Measurements from ENCODE around the gene GAREM1.

Gene GAREM1

GRCh38 chr18:32328974-32329373, 141.7 kb downstream of the GAREM1 start:
- H3K79me2 ChIP-seq (ENCODE audit: control insufficient read depth, insufficient read depth, low read length, unreplicated experiment), result no peaks in the 10 kb centered on the region
- H3K36me3 ChIP-seq (ENCODE audit: insufficient read depth, low read length), result no peaks in the 10 kb centered on the region
- peak overlapping the region; percentile 58; the same call in 1 of the 2 replicates for H3K27ac ChIP-seq (ENCODE audit: low read depth, low read length)
- no peak overlapping the region for H2AFZ ChIP-seq (ENCODE audit: low read length, unreplicated experiment)
- no peak overlapping the region for H3K4me3 ChIP-seq (ENCODE audit: low read depth, low read length)
- H3K27me3 ChIP-seq (ENCODE audit: insufficient read depth, low read length), result no peaks in the 10 kb centered on the region
- peaks cover 21% of the 10 kb centered on the region for H3K4me1 ChIP-seq (ENCODE audit: control insufficient read depth, insufficient read depth, low read length, unreplicated experiment)

- Histone ChIP-seq H2AFZ (ENCODE audit: low read length, unreplicated experiment) (no peak overlapping the region), H3K27me3 (ENCODE audit: insufficient read depth, low read length) (no peaks in the 10 kb centered on the region), H3K4me1 (ENCODE audit: control insufficient read depth, insufficient read depth, low read length, unreplicated experiment) (peaks cover 21% of the 10 kb centered on the region), H3K79me2 (ENCODE audit: control insufficient read depth, insufficient read depth, low read length, unreplicated experiment) (no peaks in the 10 kb centered on the region), H3K4me3 (ENCODE audit: low read depth, low read length) (no peak overlapping the region), H3K27ac (ENCODE audit: low read depth, low read length) (peak overlapping the region; percentile 58), H3K36me3 (ENCODE audit: insufficient read depth, low read length) (no peaks in the 10 kb centered on the region)
Observed at GRCh38 chr18:32328379-32328778, 142.3 kb downstream of the GAREM1 start.

GRCh38 chr18:32326450-32327308, 144.0 kb downstream of the GAREM1 start:
- Histone ChIP-seq H3K4me3 (ENCODE audit: low read depth, low read length) (no peak overlapping the region), H3K36me3 (ENCODE audit: insufficient read depth, low read length) (no peaks in the 10 kb centered on the region), H3K27me3 (ENCODE audit: insufficient read depth, low read length) (no peaks in the 10 kb centered on the region), H3K79me2 (ENCODE audit: control insufficient read depth, insufficient read depth, low read length, unreplicated experiment) (no peaks in the 10 kb centered on the region), H2AFZ (ENCODE audit: low read length, unreplicated experiment) (no peak overlapping the region), H3K4me1 (ENCODE audit: control insufficient read depth, insufficient read depth, low read length, unreplicated experiment) (peaks cover 21% of the 10 kb centered on the region), H3K27ac (ENCODE audit: low read depth, low read length) (no peak overlapping the region)

GRCh38 chr18:32324181-32324580, 146.5 kb downstream of the GAREM1 start:
- H2AFZ ChIP-seq (ENCODE audit: low read length, unreplicated experiment), result no peak overlapping the region
- peaks cover 21% of the 10 kb centered on the region for H3K4me1 ChIP-seq (ENCODE audit: control insufficient read depth, insufficient read depth, low read length, unreplicated experiment)
- H3K27me3 ChIP-seq (ENCODE audit: insufficient read depth, low read length), result no peaks in the 10 kb centered on the region
- no peaks in the 10 kb centered on the region for H3K36me3 ChIP-seq (ENCODE audit: insufficient read depth, low read length)
- H3K27ac ChIP-seq (ENCODE audit: low read depth, low read length), result no peak overlapping the region
- H3K79me2 ChIP-seq (ENCODE audit: control insufficient read depth, insufficient read depth, low read length, unreplicated experiment), result no peaks in the 10 kb centered on the region
- no peak overlapping the region for H3K4me3 ChIP-seq (ENCODE audit: low read depth, low read length)

GRCh38 chr18:32321826-32322225, 148.9 kb downstream of the GAREM1 start:
- no peaks in the 10 kb centered on the region for H3K36me3 ChIP-seq (ENCODE audit: insufficient read depth, low read length)
- no peak overlapping the region for H2AFZ ChIP-seq (ENCODE audit: low read length, unreplicated experiment)
- H3K27ac ChIP-seq (ENCODE audit: low read depth, low read length), result no peak overlapping the region
- H3K27me3 ChIP-seq (ENCODE audit: insufficient read depth, low read length), result no peaks in the 10 kb centered on the region
- H3K79me2 ChIP-seq (ENCODE audit: control insufficient read depth, insufficient read depth, low read length, unreplicated experiment), result no peaks in the 10 kb centered on the region
- peaks cover 22% of the 10 kb centered on the region for H3K4me1 ChIP-seq (ENCODE audit: control insufficient read depth, insufficient read depth, low read length, unreplicated experiment)
- no peak overlapping the region for H3K4me3 ChIP-seq (ENCODE audit: low read depth, low read length)

GRCh38 chr18:32319084-32319483, 151.6 kb downstream of the GAREM1 start:
- Histone ChIP-seq H3K79me2 (ENCODE audit: control insufficient read depth, insufficient read depth, low read length, unreplicated experiment) (no peaks in the 10 kb centered on the region), H3K4me3 (ENCODE audit: low read depth, low read length) (no peak overlapping the region), H3K27me3 (ENCODE audit: insufficient read depth, low read length) (no peaks in the 10 kb centered on the region), H2AFZ (ENCODE audit: low read length, unreplicated experiment) (no peak overlapping the region), H3K27ac (ENCODE audit: low read depth, low read length) (no peak overlapping the region), H3K36me3 (ENCODE audit: insufficient read depth, low read length) (no peaks in the 10 kb centered on the region), H3K4me1 (ENCODE audit: control insufficient read depth, insufficient read depth, low read length, unreplicated experiment) (peaks cover 32% of the 10 kb centered on the region)

GRCh38 chr18:32318581-32318980, 152.1 kb downstream of the GAREM1 start:
- Histone ChIP-seq H3K27me3 (ENCODE audit: insufficient read depth, low read length) (no peaks in the 10 kb centered on the region), H3K4me3 (ENCODE audit: low read depth, low read length) (no peak overlapping the region), H2AFZ (ENCODE audit: low read length, unreplicated experiment) (no peak overlapping the region), H3K36me3 (ENCODE audit: insufficient read depth, low read length) (no peaks in the 10 kb centered on the region), H3K79me2 (ENCODE audit: control insufficient read depth, insufficient read depth, low read length, unreplicated experiment) (no peaks in the 10 kb centered on the region), H3K27ac (ENCODE audit: low read depth, low read length) (peak overlapping the region; percentile 95), H3K4me1 (ENCODE audit: control insufficient read depth, insufficient read depth, low read length, unreplicated experiment) (peaks cover 32% of the 10 kb centered on the region)

- H3K4me3 ChIP-seq (ENCODE audit: low read depth, low read length), result peak overlapping the region; percentile 49
- no peaks in the 10 kb centered on the region for H3K36me3 ChIP-seq (ENCODE audit: insufficient read depth, low read length)
- H2AFZ ChIP-seq (ENCODE audit: low read length, unreplicated experiment), result peak overlapping the region; percentile 76
- H3K27ac ChIP-seq (ENCODE audit: low read depth, low read length), result peak overlapping the region; percentile 95
- peaks cover 32% of the 10 kb centered on the region for H3K4me1 ChIP-seq (ENCODE audit: control insufficient read depth, insufficient read depth, low read length, unreplicated experiment)
- H3K27me3 ChIP-seq (ENCODE audit: insufficient read depth, low read length), result no peaks in the 10 kb centered on the region
- H3K79me2 ChIP-seq (ENCODE audit: control insufficient read depth, insufficient read depth, low read length, unreplicated experiment), result no peaks in the 10 kb centered on the region
Observed at GRCh38 chr18:32317651-32318050, 153.0 kb downstream of the GAREM1 start.

- no peaks in the 10 kb centered on the region for H3K27me3 ChIP-seq (ENCODE audit: insufficient read depth, low read length)
- H3K4me3 ChIP-seq (ENCODE audit: low read depth, low read length), result no peak overlapping the region
- H3K79me2 ChIP-seq (ENCODE audit: control insufficient read depth, insufficient read depth, low read length, unreplicated experiment), result no peaks in the 10 kb centered on the region
- H3K4me1 ChIP-seq (ENCODE audit: control insufficient read depth, insufficient read depth, low read length, unreplicated experiment), result peaks cover 33% of the 10 kb centered on the region
- H3K27ac ChIP-seq (ENCODE audit: low read depth, low read length), result peak overlapping the region; percentile 95
- no peak overlapping the region for H2AFZ ChIP-seq (ENCODE audit: low read length, unreplicated experiment)
- H3K36me3 ChIP-seq (ENCODE audit: insufficient read depth, low read length), result no peaks in the 10 kb centered on the region
Observed at GRCh38 chr18:32315881-32316280, 154.8 kb downstream of the GAREM1 start.

- H3K27me3 ChIP-seq (ENCODE audit: insufficient read depth, low read length), result no peaks in the 10 kb centered on the region
- peaks cover 17% of the 10 kb centered on the region for H3K4me1 ChIP-seq (ENCODE audit: control insufficient read depth, insufficient read depth, low read length, unreplicated experiment)
- no peaks in the 10 kb centered on the region for H3K79me2 ChIP-seq (ENCODE audit: control insufficient read depth, insufficient read depth, low read length, unreplicated experiment)
- no peak overlapping the region for H2AFZ ChIP-seq (ENCODE audit: low read length, unreplicated experiment)
- peak overlapping the region; percentile 77 for H3K27ac ChIP-seq (ENCODE audit: low read depth, low read length)
- no peaks in the 10 kb centered on the region for H3K36me3 ChIP-seq (ENCODE audit: insufficient read depth, low read length)
- H3K4me3 ChIP-seq (ENCODE audit: low read depth, low read length), result no peak overlapping the region
Observed at GRCh38 chr18:32310774-32311173, 159.9 kb downstream of the GAREM1 start.

GRCh38 chr18:32310101-32310500, 160.6 kb downstream of the GAREM1 start:
- Histone ChIP-seq H3K79me2 (ENCODE audit: control insufficient read depth, insufficient read depth, low read length, unreplicated experiment) (no peaks in the 10 kb centered on the region), H3K27me3 (ENCODE audit: insufficient read depth, low read length) (no peaks in the 10 kb centered on the region), H3K4me3 (ENCODE audit: low read depth, low read length) (no peak overlapping the region), H3K36me3 (ENCODE audit: insufficient read depth, low read length) (no peaks in the 10 kb centered on the region), H3K27ac (ENCODE audit: low read depth, low read length) (peak overlapping the region; percentile 77), H2AFZ (ENCODE audit: low read length, unreplicated experiment) (no peak overlapping the region), H3K4me1 (ENCODE audit: control insufficient read depth, insufficient read depth, low read length, unreplicated experiment) (peaks cover 13% of the 10 kb centered on the region)
